ENCODE data around the gene RAD51D.

DNA sequence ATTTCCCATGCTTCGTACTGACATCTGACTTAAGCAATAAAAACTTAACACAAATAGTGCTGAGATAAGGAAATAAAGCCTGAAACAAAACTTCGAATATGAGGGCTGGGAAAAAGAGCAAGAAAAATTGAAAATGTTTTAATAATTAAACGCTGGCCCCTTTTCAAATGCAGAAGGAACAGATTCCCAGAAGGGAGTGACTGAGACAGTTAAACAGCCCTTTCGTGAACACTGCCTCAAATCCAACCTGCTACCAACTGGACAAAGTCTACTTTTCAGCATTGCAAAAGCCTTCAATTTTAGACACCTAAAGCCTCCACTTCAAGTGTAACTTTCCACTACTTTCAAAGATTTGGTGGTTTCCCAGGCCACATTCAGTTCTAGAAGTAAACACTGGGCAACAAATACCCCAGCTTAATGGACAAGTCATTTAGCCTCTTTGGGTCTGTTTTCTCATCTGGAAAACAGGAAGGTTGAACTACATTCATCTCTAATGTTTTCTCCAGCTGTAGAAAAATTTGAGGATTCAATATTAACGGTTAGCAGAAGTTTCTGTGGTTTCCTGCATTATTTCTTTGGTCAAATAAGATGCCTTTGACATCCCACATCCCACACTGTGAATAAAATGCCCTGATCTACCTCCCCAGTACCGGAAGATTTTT is 68.0 kb downstream of the RAD51D start:
- TF ChIP-seq, protein P1, sequence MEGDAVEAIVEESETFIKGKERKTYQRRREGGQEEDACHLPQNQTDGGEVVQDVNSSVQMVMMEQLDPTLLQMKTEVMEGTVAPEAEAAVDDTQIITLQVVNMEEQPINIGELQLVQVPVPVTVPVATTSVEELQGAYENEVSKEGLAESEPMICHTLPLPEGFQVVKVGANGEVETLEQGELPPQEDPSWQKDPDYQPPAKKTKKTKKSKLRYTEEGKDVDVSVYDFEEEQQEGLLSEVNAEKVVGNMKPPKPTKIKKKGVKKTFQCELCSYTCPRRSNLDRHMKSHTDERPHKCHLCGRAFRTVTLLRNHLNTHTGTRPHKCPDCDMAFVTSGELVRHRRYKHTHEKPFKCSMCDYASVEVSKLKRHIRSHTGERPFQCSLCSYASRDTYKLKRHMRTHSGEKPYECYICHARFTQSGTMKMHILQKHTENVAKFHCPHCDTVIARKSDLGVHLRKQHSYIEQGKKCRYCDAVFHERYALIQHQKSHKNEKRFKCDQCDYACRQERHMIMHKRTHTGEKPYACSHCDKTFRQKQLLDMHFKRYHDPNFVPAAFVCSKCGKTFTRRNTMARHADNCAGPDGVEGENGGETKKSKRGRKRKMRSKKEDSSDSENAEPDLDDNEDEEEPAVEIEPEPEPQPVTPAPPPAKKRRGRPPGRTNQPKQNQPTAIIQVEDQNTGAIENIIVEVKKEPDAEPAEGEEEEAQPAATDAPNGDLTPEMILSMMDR (IDR thresholded peaks at IDR 0.05): no peak
- TF ChIP-seq POLR2A (IDR thresholded peaks at IDR 0.05): no peak
